IMR-90 (cell line): ENCODE results near the gene CEBPA. TPM values are rescaled to one million over a fixed set of nuclear protein-coding genes. Genes with fewer than 3 reads are reported as not detected.

Source experiments
- ATAC-seq: fragments of 200-7000 bp; cut with Tn5 transposase; 2 replicates; pipeline ENCODE4 v1.9.1; 2020; ENCODE audit warnings: low read depth, mild to moderate bottlenecking, moderate library complexity
- BruUV-seq: library from RNA; stranded (reverse); fragments of 400-500 nt; replicated peaks from 2 replicates; lab custom pipeline; 2021; lab: Mats Ljungman, UMichigan
- CTCF ChIA-PET: fragments of 300-600 bp; formaldehyde crosslinking; extraction: SDS; loops from one replicate; lab custom pipeline; 2021; ENCODE audit warnings: antibody characterized with exemption; lab: Yijun Ruan, JAX
- POLR2A ChIA-PET: fragments of 300-600 bp; sonication (Branson Sonifier 250); formaldehyde crosslinking; loops from one replicate; lab custom pipeline; 2022; ENCODE audit warnings: antibody characterized with exemption; ENCODE audit not compliant: unreplicated experiment; lab: Charles Lee
- DNase-seq: peaks from one replicate; pipeline ENCODE4 v3.0.0; 2013
- H2AFZ ChIP-seq: replicated peaks from 2 replicates; pipeline ENCODE3; 2013; ENCODE audit warnings: low read length, mild to moderate bottlenecking; ENCODE audit not compliant: poor library complexity
- H2AK5ac ChIP-seq: 2 replicates; pipeline ENCODE4 v1.6.1; 2013; ENCODE audit warnings: low read depth, low read length, inconsistent platforms
- H2AK9ac ChIP-seq: replicated peaks from 2 replicates; pipeline ENCODE3; 2013; ENCODE audit warnings: mild to moderate bottlenecking, low read depth, low read length, moderate library complexity; ENCODE audit not compliant: poor library complexity
- H2BK120ac ChIP-seq: 2 replicates; pipeline ENCODE4 v1.6.1; 2013; ENCODE audit warnings: low read depth, low read length, inconsistent platforms
- H2BK15ac ChIP-seq: 3 replicates; pipeline ENCODE4 v1.6.1; 2013; ENCODE audit warnings: low read depth, low read length, inconsistent platforms
- H2BK20ac ChIP-seq: 2 replicates; pipeline ENCODE4 v1.6.1; 2013; ENCODE audit warnings: low read depth, mild to moderate bottlenecking, inconsistent platforms, low read length, moderate library complexity
- H2BK5ac ChIP-seq: 2 replicates; pipeline ENCODE4 v1.6.1; 2013; ENCODE audit warnings: mild to moderate bottlenecking, low read depth, low read length, inconsistent platforms; ENCODE audit not compliant: poor library complexity, severe bottlenecking
- H3K14ac ChIP-seq: replicated peaks from 2 replicates; pipeline ENCODE4 v1.6.1; 2013; ENCODE audit warnings: low read depth, low read length, inconsistent platforms
- H3K18ac ChIP-seq: 2 replicates; pipeline ENCODE4 v1.6.1; 2013; ENCODE audit warnings: low read depth, low read length, control low read depth
- H3K23ac ChIP-seq: 2 replicates; pipeline ENCODE4 v1.6.1; 2013; ENCODE audit warnings: low read depth, low read length, inconsistent platforms
- H3K27ac ChIP-seq: 2 replicates; pipeline ENCODE4 v1.5.1; 2013; ENCODE audit warnings: mild to moderate bottlenecking, control low read depth, low read length; ENCODE audit not compliant: insufficient read depth
- H3K27me3 ChIP-seq: 2 replicates; pipeline ENCODE4 v1.6.1; 2013; ENCODE audit warnings: low read length; ENCODE audit not compliant: control insufficient read depth, insufficient read depth
- H3K36me3 ChIP-seq: 2 replicates; pipeline ENCODE4 v1.6.1; 2013; ENCODE audit warnings: low read length, mixed read lengths; ENCODE audit not compliant: control insufficient read depth, insufficient read depth
- H3K4ac ChIP-seq: 2 replicates; pipeline ENCODE4 v1.6.1; 2013; ENCODE audit warnings: low read depth, low read length, inconsistent platforms
- H3K4me1 ChIP-seq: 2 replicates; pipeline ENCODE4 v1.6.1; 2013; ENCODE audit warnings: low read length, mixed read lengths; ENCODE audit not compliant: control insufficient read depth, insufficient read depth
- H3K4me2 ChIP-seq: 2 replicates; pipeline ENCODE4 v1.6.1; 2013; ENCODE audit warnings: low read depth, mild to moderate bottlenecking, control low read depth, low read length, moderate library complexity
- H3K4me3 ChIP-seq: 2 replicates; pipeline ENCODE4 v1.5.1; 2013; ENCODE audit warnings: low read depth, mild to moderate bottlenecking, control low read depth, low read length, moderate library complexity; ENCODE audit not compliant: insufficient read depth
- H3K56ac ChIP-seq: 2 replicates; pipeline ENCODE4 v1.6.1; 2013; ENCODE audit warnings: low read length, inconsistent platforms; ENCODE audit not compliant: insufficient read depth; ENCODE audit errors: extremely low read depth
- H3K79me1 ChIP-seq, 2 experiments: 2 replicates each; pipeline ENCODE4 v1.6.1; 2013; ENCODE audit warnings: low read length in 2 of 2, inconsistent platforms in 1 of 2, low read depth in 1 of 2
- H3K9ac ChIP-seq: 2 replicates; pipeline ENCODE4 v1.6.1; 2013; ENCODE audit warnings: low read depth, low read length, control low read depth
- H3K9me1 ChIP-seq: 2 replicates; pipeline ENCODE4 v1.6.1; 2013; ENCODE audit warnings: low read length, inconsistent platforms; ENCODE audit not compliant: insufficient read depth
- H3K9me3 ChIP-seq: 2 replicates; pipeline ENCODE4 v1.6.1; 2013; ENCODE audit warnings: low read length; ENCODE audit not compliant: control insufficient read depth, insufficient read depth
- H4K20me1 ChIP-seq: 2 replicates; pipeline ENCODE4 v1.6.1; 2013; ENCODE audit warnings: low read length, inconsistent platforms; ENCODE audit not compliant: insufficient read depth
- H4K5ac ChIP-seq: 2 replicates; pipeline ENCODE4 v1.6.1; 2013; ENCODE audit warnings: mild to moderate bottlenecking, low read depth, low read length, control low read depth
- H4K8ac ChIP-seq, 2 experiments: 2 replicates each; pipeline ENCODE4 v1.6.1; 2013; ENCODE audit warnings: low read depth in 2 of 2, low read length in 2 of 2, control low read depth in 1 of 2, inconsistent platforms in 1 of 2
- H4K91ac ChIP-seq: 2 replicates; pipeline ENCODE4 v1.6.1; 2013; ENCODE audit warnings: low read depth, low read length, inconsistent platforms; ENCODE audit not compliant: insufficient read depth
- BHLHE40 ChIP-seq: fragments of 150-350 bp; IDR thresholded peaks from 2 replicates; pipeline ENCODE4 v1.6.1; 2016; ENCODE audit warnings: mild to moderate bottlenecking, low read depth, low read length
- CEBPB ChIP-seq: IDR thresholded peaks from 2 replicates; pipeline ENCODE4 v1.6.1; 2012; ENCODE audit warnings: low read depth, low read length, improper control_type of control experiment
- CHD1 ChIP-seq: IDR thresholded peaks from 2 replicates; pipeline ENCODE4 v1.6.1; 2012; ENCODE audit warnings: low read depth, low read length, improper control_type of control experiment
- FOS ChIP-seq: fragments of 150-350 bp; IDR thresholded peaks from 2 replicates; pipeline ENCODE4 v1.6.1; 2016; ENCODE audit warnings: low read depth, low read length
- MAFK ChIP-seq: IDR thresholded peaks from 2 replicates; pipeline ENCODE4 v1.6.1; 2012; ENCODE audit warnings: low read depth, low read length, improper control_type of control experiment
- MAZ ChIP-seq: IDR thresholded peaks from 2 replicates; pipeline ENCODE4 v1.6.1; 2012; ENCODE audit warnings: low read depth, mild to moderate bottlenecking, low read length, improper control_type of control experiment, moderate library complexity, borderline replicate concordance
- MXI1 ChIP-seq: IDR thresholded peaks from 2 replicates; pipeline ENCODE4 v1.6.1; 2012; ENCODE audit warnings: low read depth, mild to moderate bottlenecking, low read length, moderate library complexity, borderline replicate concordance
- NFE2L2 ChIP-seq: fragments of 150-350 bp; IDR thresholded peaks from 2 replicates; pipeline ENCODE4 v1.6.1; 2016; ENCODE audit warnings: low read depth, mild to moderate bottlenecking, low read length
- POLR2A ChIP-seq: IDR thresholded peaks from 2 replicates; pipeline ENCODE4 v1.6.1; 2012; ENCODE audit warnings: mild to moderate bottlenecking, low read depth, low read length
- RAD21 ChIP-seq: IDR thresholded peaks from 2 replicates; pipeline ENCODE4 v1.6.1; 2012; ENCODE audit warnings: low read length, improper control_type of control experiment
- RCOR1 ChIP-seq: IDR thresholded peaks from 2 replicates; pipeline ENCODE4 v1.6.1; 2012; ENCODE audit warnings: mild to moderate bottlenecking, low read length, improper control_type of control experiment; ENCODE audit not compliant: insufficient replicate concordance
- RFX5 ChIP-seq: IDR thresholded peaks from 2 replicates; pipeline ENCODE4 v1.8.0; 2012; ENCODE audit warnings: low read depth, mild to moderate bottlenecking, low read length, moderate library complexity
- WGBS, 2 experiments: methylation state at CpG; one replicate each; pipeline versions ENCODE4 v1.1.5 to v1.1.7; 2013; ENCODE audit warnings: missing lambda C conversion rate in 2 of 2; ENCODE audit not compliant: insufficient read length in 1 of 2; ENCODE audit errors: extremely low coverage in 2 of 2; 5-methylcytosine and 5-hydroxymethylcytosine counted together
- dilution Hi-C: fragments of 300-500 bp; cut with HindIII; formaldehyde crosslinking; loops from one replicate; pipeline ENCODE4 v1.14.3; 2018; ENCODE audit warnings: low sequenced_read_pairs; ENCODE audit not compliant: unreplicated experiment
- in situ Hi-C: fragments of 300-500 bp; cut with MboI; formaldehyde crosslinking; loops from 3 replicates; pipeline ENCODE4 v1.14.3; 2019; ENCODE audit warnings: low sequenced_read_pairs, inconsistent platforms, mixed read lengths
- intact Hi-C: fragments of 100-400 bp; cut with micrococcal nuclease; formaldehyde crosslinking; loops from 2 replicates; pipeline ENCODE4 v1.10.0; 2022
- polyA plus RNA-seq, 3 experiments: library from polyadenylated mRNA; depleted of rRNA; stranded (reverse); fragments of >200 nt; gene quantifications; 2 replicates each; pipeline ENCODE4 v1.2.3, GENCODE V29; 2012; ENCODE audit warnings: low replicate concordance in 1 of 3
- total RNA-seq: library from RNA; depleted of rRNA; stranded (reverse); fragments of >200 nt; gene quantifications from 2 replicates; pipeline ENCODE4 v1.2.3, GENCODE V29; 2012
- TF ChIP-seq, protein P1 (sequence below): fragments of 150-350 bp; IDR thresholded peaks from 2 replicates; pipeline ENCODE4 v1.6.1; 2017; ENCODE audit warnings: mild to moderate bottlenecking, antibody characterized with exemption, low read length, low read depth

CEBPA gene
- total and polyA plus RNA-seq, 2 of the 4 experiments (the other 2 are of a cell fraction) = under 0.01 to 0.09 TPM

DNA sequence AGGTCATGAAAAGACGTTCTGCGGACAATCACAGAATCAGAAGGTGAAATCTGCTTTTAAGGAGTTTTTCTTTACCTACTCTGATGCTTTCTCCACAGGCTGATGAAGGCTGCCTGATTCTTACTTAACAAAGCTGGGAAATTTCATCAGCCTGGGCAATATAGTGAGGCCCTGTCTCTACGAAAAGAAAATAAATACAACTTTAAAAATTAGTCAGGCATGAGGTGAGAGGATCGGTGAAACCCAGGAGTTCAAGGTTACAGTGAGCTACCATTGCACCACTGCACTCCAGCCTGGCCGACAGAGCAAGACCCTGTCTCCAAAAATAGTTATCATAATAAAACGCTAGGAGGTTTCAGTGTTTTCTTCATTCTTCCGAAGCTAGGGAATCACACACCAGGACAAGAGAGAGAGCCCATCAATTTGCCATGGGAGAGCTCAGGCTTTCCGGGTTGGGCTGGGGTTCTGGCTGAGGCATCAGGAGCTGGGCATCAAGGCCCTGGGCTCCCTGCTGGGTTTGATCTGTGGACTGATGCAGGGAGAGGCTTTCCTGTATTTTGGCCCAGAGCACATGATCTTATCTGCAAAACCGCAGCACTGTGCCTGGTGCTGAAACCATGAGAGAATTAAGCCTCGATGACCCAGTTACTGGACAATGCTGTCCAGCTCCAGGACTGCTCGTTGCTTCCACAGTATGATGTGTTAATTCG is 46.1 kb upstream of the CEBPA start:
- H4K20me1 ChIP-seq = no peaks in the 10 kb centered on the region
- H3K9me1 ChIP-seq = no peaks in the 10 kb centered on the region
- BruUV-seq = no TSS peak
- peaks cover 5% of the 10 kb centered on the region for H3K27me3 ChIP-seq
- H3K27ac ChIP-seq = no peak overlapping the region
- no peak overlapping the region for H3K14ac ChIP-seq
- H2BK5ac ChIP-seq = no peak overlapping the region
- no peaks in the 10 kb centered on the region for H3K36me3 ChIP-seq
- no peak overlapping the region for H2BK15ac ChIP-seq
- H3K18ac ChIP-seq = no peak overlapping the region
- H3K79me1 ChIP-seq = no peaks in the 10 kb centered on the region
- CTCF ChIA-PET = no interaction called here
- in situ Hi-C loops = no loop called here
- no peak overlapping the region for H3K9ac ChIP-seq
- H3K56ac ChIP-seq = no peak overlapping the region
- no peak for DNase-seq
- no peak overlapping the region for H2BK20ac ChIP-seq
- TF ChIP-seq FOS (no peak), RFX5 (no peak), NFE2L2 (no peak), POLR2A (no peak), MXI1 (no peak), MAFK (no peak), CEBPB (no peak), RAD21 (no peak), BHLHE40 (no peak), CHD1 (no peak), MAZ (no peak), RCOR1 (no peak)
- TF ChIP-seq, protein P1, sequence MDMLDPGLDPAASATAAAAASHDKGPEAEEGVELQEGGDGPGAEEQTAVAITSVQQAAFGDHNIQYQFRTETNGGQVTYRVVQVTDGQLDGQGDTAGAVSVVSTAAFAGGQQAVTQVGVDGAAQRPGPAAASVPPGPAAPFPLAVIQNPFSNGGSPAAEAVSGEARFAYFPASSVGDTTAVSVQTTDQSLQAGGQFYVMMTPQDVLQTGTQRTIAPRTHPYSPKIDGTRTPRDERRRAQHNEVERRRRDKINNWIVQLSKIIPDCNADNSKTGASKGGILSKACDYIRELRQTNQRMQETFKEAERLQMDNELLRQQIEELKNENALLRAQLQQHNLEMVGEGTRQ = no peak
- H3K9me3 ChIP-seq = no peaks in the 10 kb centered on the region
- no peak overlapping the region for H4K91ac ChIP-seq
- no peak overlapping the region for H3K4me3 ChIP-seq
- POLR2A ChIA-PET = no interaction called here
- no peak for ATAC-seq
- H3K4ac ChIP-seq = no peak overlapping the region
- no peak overlapping the region for H2AFZ ChIP-seq
- no peak overlapping the region for H3K23ac ChIP-seq
- H4K8ac ChIP-seq = no peak overlapping the region
- H2BK120ac ChIP-seq = no peak overlapping the region
- no peak overlapping the region for H3K4me2 ChIP-seq
- no peak overlapping the region for H4K5ac ChIP-seq
- no peak overlapping the region for H2AK5ac ChIP-seq
- no peak overlapping the region for H2AK9ac ChIP-seq
- dilution Hi-C loops = no loop called here
- intact Hi-C loops = no loop called here
- no peaks in the 10 kb centered on the region for H3K4me1 ChIP-seq
- 55% methylated on average over 3 of the region's 12 CpGs; no CpG with 5 or more reads in 1 of the 2 experiments for WGBS, 2 experiments
